Thymus (tissue), 11 donors: ENCODE results near the gene CACNA2D4. TPM values are rescaled to one million over a fixed set of nuclear protein-coding genes. Genes with fewer than 3 reads are reported as not detected.
A peak's percentile ranks its signal among the peaks of the same experiment; 100 is the strongest.

Experiments
- DNase-seq, 9 donors: peaks; one replicate each; pipeline ENCODE4 v3.0.0-alpha.2; 2013; ENCODE audit warnings: low spot score in 9 of 9, low read depth in 6 of 9, missing footprints in 1 of 9
- H3K27ac ChIP-seq, 2 donors: one replicate each; pipeline ENCODE4 v1.5.1; 2013; ENCODE audit warnings: control low read depth in 1 of 2, low read depth in 1 of 2, low read length in 1 of 2, mild to moderate bottlenecking in 1 of 2, moderate library complexity in 1 of 2
- H3K27me3 ChIP-seq, 2 donors: one replicate each; pipeline ENCODE4 v1.5.1; 2013; ENCODE audit warnings: low read length in 1 of 2; ENCODE audit not compliant: control insufficient read depth in 2 of 2, insufficient read depth in 1 of 2
- H3K36me3 ChIP-seq, 2 donors: one replicate each; pipeline ENCODE4 v1.5.1; 2013; ENCODE audit warnings: low read length in 1 of 2, mild to moderate bottlenecking in 1 of 2, moderate library complexity in 1 of 2; ENCODE audit not compliant: control insufficient read depth in 2 of 2, insufficient read depth in 2 of 2
- H3K4me1 ChIP-seq, 2 donors: one replicate each; pipeline ENCODE4 v1.5.1; 2013; ENCODE audit warnings: low read length in 2 of 2; ENCODE audit not compliant: control insufficient read depth in 2 of 2, insufficient read depth in 2 of 2
- H3K4me3 ChIP-seq, 2 donors: one replicate each; pipeline ENCODE4 v1.5.1; 2013; ENCODE audit warnings: low read length in 2 of 2, control low read depth in 1 of 2, mild to moderate bottlenecking in 1 of 2
- H3K9me3 ChIP-seq, 2 donors: one replicate each; pipeline ENCODE4 v1.5.1; 2013; ENCODE audit warnings: low read length in 1 of 2, mild to moderate bottlenecking in 1 of 2; ENCODE audit not compliant: control insufficient read depth in 2 of 2, insufficient read depth in 1 of 2
- WGBS: extraction: QIAGEN DNeasy Blood & Tissue Kit; methylation state at CpG from one replicate; pipeline ENCODE4 v1.1.7; 2013; 5-methylcytosine and 5-hydroxymethylcytosine counted together
- polyA plus RNA-seq: library from polyadenylated mRNA; stranded (reverse); fragments of 200-250 nt; gene quantifications from one replicate; pipeline ENCODE4 v1.2.3, GENCODE V29; 2013
- total RNA-seq: library from RNA; stranded (reverse); fragments of 120-200 nt; gene quantifications from one replicate; pipeline ENCODE4 v1.2.4, GENCODE V29; 2013
- donor health status: healthy.

Gene CACNA2D4
- total and polyA plus RNA-seq, 2 donors = 4.9 to 5.1 TPM

DNA sequence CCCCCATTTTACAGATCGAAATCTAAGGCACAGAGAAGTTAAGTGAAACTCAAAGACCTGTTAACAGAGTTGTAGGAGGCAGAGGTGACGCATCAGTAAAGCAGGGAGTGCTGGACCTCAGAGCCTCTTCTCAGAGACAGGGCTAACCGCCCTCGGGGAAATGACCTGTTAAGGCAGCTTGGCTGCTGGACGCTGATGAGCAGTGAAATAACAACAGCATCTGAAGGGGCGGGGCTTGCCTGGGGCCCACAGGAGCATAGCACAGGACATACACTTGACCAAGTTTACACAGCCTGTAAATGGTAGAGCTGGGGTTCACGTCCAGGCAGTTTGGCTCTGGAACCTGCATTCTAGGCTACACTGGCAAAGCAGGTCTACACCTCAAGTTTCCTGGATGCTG lies 58.8 kb downstream of the CACNA2D4 start:
- Histone ChIP-seq H3K36me3 (no peaks in the 10 kb centered on the region), H3K4me1 (no peaks in the 10 kb centered on the region), H3K27me3 (peaks cover 0 to 10% of the 10 kb centered on the region in 2 donors), H3K27ac (no peak overlapping the region), H3K4me3 (no peak overlapping the region), H3K9me3 (peaks cover 1 to 13% of the 10 kb centered on the region in 2 donors)
- DNase-seq = no peak
- WGBS = 91% methylated on average over 7 of the region's 7 CpGs

DNA sequence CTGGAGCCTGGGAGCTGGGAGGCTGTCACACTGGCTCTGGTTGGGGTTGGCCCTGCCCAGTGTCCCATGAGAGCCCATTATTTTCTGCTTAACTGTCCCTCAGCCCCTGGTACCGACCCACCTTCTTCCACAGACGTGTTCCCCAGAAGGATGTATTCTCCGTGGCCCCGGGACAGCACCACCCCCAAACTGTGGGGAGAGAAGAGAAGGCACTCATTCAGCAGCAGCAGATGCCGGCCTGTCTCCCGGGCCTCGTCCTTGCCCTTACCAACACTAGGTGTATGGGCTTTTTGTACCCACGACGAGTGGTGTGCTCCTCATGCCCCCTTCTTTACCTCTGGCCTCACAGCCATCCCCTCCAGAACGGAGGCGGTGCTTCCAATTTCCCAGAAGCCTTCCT lies 60.0 kb downstream of the CACNA2D4 start:
- 96% methylated on average over 11 of the region's 11 CpGs for WGBS
- H3K36me3 ChIP-seq = no peaks in the 10 kb centered on the region
- H3K4me3 ChIP-seq = no peak overlapping the region
- no peak for DNase-seq
- peaks cover 1 to 13% of the 10 kb centered on the region in 2 donors for H3K9me3 ChIP-seq
- no peaks in the 10 kb centered on the region for H3K27me3 ChIP-seq
- no peak overlapping the region for H3K27ac ChIP-seq
- no peaks in the 10 kb centered on the region for H3K4me1 ChIP-seq

GRCh38 chr12:1857821-1858220 lies 60.6 kb downstream of the CACNA2D4 start:
- no peak for DNase-seq
- Histone ChIP-seq H3K9me3 (peaks cover 1 to 13% of the 10 kb centered on the region in 2 donors), H3K36me3 (no peaks in the 10 kb centered on the region), H3K27me3 (no peaks in the 10 kb centered on the region), H3K4me3 (no peak overlapping the region), H3K27ac (no peak overlapping the region), H3K4me1 (no peaks in the 10 kb centered on the region)
- WGBS = 95% methylated on average over 7 of the region's 7 CpGs

DNA sequence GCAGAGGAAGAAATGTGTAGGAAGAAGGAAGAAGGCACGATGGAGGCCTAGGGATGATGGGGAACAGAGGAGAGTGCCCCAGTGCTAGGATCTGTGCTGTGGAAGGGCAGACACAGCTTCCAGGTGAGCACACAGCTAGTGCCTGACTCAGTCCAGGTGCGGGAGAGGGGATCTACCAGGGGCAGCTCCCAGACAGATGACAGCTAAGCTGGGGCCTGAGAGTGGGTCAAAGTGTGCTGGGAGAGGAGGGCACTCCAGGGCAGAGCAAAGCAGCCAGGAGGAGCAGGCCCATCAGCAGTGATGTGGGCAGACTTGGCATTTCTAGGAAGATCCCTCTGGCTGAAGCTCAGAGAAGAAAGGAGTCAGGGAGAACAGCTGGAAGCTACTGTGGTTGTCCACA lies 61.4 kb downstream of the CACNA2D4 start:
- H3K4me3 ChIP-seq = no peak overlapping the region

DNA sequence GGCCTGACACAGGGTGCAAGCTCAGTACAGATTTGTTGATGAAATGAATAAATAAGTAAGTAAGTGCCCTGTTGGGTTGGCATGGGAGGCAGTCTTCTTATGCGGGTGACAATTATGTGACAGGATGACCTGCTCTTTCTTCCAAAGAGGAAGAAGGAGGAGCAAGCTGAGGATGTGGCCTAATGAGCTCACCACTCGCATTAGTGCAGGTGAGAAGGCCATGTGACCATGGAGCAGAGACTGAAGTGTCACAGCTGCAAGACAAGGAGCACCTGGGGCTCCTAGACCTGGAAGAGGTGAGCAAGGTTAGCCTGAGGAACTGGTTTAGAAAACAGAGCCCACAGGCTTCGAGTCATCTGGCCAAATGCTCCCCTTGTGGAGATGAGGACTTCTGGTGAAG lies 63.2 kb downstream of the CACNA2D4 start:
- no peaks in the 10 kb centered on the region for H3K27me3 ChIP-seq
- 69% methylated on average over 3 of the region's 3 CpGs for WGBS
- H3K4me3 ChIP-seq = no peak overlapping the region
- H3K9me3 ChIP-seq = peaks cover 1 to 13% of the 10 kb centered on the region in 2 donors
- peak in 1 of 9 donors; percentile 5 for DNase-seq
- H3K4me1 ChIP-seq = no peaks in the 10 kb centered on the region
- H3K36me3 ChIP-seq = no peaks in the 10 kb centered on the region
- H3K27ac ChIP-seq = no peak overlapping the region

More for the DNA sequence above, 61.4 kb downstream of the CACNA2D4 start:
- Histone ChIP-seq H3K9me3 (peaks cover 1 to 13% of the 10 kb centered on the region in 2 donors), H3K27ac (no peak overlapping the region), H3K27me3 (no peaks in the 10 kb centered on the region), H3K36me3 (no peaks in the 10 kb centered on the region), H3K4me1 (no peaks in the 10 kb centered on the region)
- 71% methylated on average over 2 of the region's 2 CpGs for WGBS
- DNase-seq = no peak

DNA sequence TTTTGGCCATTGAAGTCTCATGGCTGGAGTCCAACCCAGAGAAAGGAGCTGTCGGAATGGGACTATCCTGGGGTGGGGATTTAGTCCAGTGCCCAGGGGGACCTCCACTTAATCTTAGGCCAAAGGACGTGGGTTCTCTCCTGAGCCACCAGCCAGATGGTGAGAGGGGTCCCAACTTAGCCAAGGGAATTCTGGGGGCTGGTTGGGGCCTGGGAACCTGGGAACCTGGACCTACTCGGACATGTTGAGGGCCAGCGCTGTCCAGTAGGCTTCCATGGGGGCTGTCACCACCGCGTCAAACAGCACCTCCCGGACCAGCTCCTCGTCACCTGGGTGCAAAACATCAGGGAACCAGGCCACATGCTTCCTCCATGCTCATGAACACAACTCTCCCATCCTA lies 64.7 kb downstream of the CACNA2D4 start:
- DNase-seq = no peak
- Histone ChIP-seq H3K4me3 (no peak overlapping the region), H3K4me1 (no peaks in the 10 kb centered on the region), H3K27ac (no peak overlapping the region), H3K9me3 (peaks cover 1 to 13% of the 10 kb centered on the region in 2 donors), H3K27me3 (no peaks in the 10 kb centered on the region), H3K36me3 (no peaks in the 10 kb centered on the region)
- 95% methylated on average over 8 of the region's 8 CpGs for WGBS

DNA sequence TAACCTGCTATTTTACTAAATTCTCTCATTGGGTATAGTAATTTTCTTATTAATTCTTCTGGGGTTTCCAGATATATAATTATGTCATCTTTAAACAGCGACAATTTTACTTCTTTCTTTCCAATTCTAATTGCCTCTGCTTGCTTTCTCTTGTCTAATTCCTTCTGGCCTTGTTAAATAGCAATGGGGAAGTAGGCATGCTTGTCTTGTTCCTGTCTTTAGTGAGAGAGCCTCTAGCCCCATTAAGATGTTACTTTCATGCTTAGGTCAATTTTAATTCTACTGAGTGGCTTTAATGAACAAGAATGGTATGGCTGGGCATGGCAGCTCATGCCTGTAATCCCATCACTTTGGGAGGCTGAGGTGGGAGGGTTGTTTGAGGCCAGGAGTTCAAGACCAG lies 66.4 kb downstream of the CACNA2D4 start:
- DNase-seq = no peak
- H3K27ac ChIP-seq = no peak overlapping the region
- H3K36me3 ChIP-seq = no peaks in the 10 kb centered on the region
- H3K4me1 ChIP-seq = no peaks in the 10 kb centered on the region
- H3K27me3 ChIP-seq = no peaks in the 10 kb centered on the region
- H3K4me3 ChIP-seq = no peak overlapping the region
- WGBS = 96% methylated on average over 1 of the region's 1 CpG
- H3K9me3 ChIP-seq = peaks cover 1 to 13% of the 10 kb centered on the region in 2 donors

- no peak for DNase-seq
- Histone ChIP-seq H3K27ac (no peak overlapping the region), H3K36me3 (no peaks in the 10 kb centered on the region), H3K4me3 (no peak overlapping the region), H3K4me1 (no peaks in the 10 kb centered on the region), H3K27me3 (no peaks in the 10 kb centered on the region), H3K9me3 (peaks cover 1 to 13% of the 10 kb centered on the region in 2 donors)
- 81% methylated on average over 7 of the region's 7 CpGs for WGBS
Observed at GRCh38 chr12:1851151-1851701, 67.2 kb downstream of the CACNA2D4 start.

- no peaks in the 10 kb centered on the region for H3K27me3 ChIP-seq
- WGBS = 93% methylated on average over 6 of the region's 6 CpGs
Observed at GRCh38 chr12:1848745-1849144, 69.7 kb downstream of the CACNA2D4 start.

More at GRCh38 chr12:1848745-1849144, 69.7 kb downstream of the CACNA2D4 start:
- H3K36me3 ChIP-seq = no peaks in the 10 kb centered on the region
- H3K4me3 ChIP-seq = no peak overlapping the region
- H3K4me1 ChIP-seq = no peaks in the 10 kb centered on the region
- H3K27ac ChIP-seq = no peak overlapping the region
- DNase-seq = no peak
- no peaks in the 10 kb centered on the region for H3K9me3 ChIP-seq
